ENCODE data around the gene C8B.

C8B gene

DNA sequence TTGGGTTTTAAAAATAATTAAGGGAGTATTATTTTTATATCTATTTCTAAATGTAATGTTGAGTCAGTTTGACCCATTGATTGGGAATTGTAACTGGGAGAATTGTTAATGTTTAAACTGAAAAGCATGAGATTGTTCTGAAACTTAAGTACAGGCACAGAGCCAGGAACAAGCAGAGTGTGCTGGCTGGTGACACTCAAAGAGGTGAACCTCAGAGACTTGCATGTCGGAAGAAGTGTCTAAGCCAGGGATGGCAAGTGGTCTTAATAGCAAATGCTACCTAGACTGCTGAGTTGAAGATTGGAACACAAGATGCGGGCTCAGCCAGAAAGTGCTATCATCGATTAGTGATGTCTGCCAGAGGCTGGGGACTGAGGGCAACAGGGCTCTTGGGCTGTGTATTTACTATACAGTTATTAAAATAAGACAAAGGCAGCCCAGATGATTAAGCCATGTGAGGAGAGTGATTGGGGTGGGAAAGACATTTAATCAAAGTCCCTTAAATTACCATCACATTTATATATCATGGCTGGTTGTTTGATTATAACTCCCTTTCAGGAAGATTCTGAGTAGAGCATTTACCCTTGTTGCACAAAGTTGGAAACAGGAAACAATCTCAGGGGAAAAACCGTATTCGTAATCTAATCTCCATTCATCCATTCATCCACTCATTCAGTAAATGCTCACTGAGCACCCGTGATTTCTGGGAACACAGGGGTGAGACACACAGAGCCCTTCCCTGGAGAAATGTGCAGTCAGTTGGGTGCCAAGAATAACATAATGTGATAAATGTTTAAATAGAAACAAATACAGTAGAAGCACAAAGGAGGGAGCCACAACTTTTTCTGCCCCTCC is 68.4 kb downstream of the C8B start:
- DNase-seq (ENCODE audit: low read depth): no peak

DNA sequence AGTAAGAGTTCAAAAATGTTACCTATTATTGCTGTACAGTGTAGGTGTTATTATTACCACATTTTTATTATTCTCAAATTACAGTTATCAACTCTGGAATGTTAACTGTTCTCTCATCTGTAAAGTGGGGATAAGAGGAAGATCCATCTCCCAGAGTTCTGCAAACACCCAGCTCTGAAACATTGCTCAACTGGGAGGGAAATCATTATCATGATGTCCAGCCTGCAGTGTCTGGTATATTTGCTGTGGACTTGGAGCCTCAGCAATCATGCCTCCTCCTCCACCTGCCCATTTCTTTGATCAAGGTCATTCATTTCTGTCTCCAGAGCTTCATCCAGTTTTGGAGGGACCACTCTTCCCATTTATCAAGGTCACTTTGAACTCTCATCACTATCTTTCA is 71.8 kb downstream of the C8B start:
- no peak for DNase-seq (ENCODE audit: low read depth)

DNA sequence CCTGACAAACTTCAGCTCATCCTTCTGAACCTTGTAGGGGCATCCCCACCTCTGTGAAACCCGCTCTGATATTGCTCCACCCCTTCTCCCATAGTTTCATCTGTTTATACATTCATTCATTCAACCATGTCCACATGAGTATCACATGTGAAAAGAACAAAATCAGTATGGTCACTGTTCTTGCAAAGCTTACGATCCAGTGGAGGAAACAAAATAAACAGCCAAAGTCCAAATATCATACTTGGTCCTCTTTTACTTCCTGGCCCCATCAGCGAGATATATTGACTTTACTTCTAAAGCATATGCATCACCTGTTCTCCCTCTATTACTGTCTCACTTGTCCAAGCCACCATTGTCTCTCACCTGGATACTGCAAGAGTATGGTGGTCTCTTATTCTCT is 75.6 kb downstream of the C8B start:
- no peak for DNase-seq (ENCODE audit: low read depth)

DNA sequence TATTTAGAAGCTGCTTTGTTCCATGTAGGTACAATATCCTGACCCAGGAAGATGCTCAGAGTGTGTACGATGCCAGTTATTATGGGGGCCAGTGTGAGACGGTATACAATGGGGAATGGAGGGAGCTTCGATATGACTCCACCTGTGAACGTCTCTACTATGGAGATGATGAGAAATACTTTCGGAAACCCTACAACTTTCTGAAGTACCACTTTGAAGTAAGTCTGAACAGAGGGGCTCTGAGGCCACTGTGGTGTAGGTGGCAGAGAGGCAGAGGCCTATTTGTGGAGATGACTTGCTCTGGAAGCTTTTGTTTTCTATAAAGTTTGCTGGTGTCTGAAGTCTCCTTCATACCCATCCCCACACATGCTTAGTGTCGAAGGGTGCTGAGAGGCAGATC is 84.4 kb downstream of the C8B start:
- DNase-seq (ENCODE audit: low read depth): no peak

DNA sequence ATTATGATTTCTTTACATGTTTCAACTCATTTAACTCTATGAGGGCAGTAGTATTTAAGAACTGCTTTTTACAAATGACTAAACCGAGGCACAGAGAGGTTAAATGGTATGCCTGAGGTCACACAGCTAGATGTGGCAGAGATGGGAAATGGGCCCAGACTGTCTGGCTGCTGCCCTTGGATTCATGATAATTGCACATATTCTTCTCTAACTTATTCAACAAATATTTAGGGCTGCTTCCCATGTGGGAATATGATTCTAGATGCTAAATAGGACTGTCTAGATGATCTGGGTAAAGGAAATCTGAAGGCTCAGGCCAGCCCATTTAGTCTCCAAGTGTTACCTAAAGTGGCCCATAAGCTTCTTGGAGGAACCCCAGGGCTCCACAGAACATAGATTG is 85.0 kb downstream of the C8B start:
- no peak for DNase-seq (ENCODE audit: low read depth)
